HepG2 (cell line): ENCODE results near the gene DPH1. TPM values are rescaled to one million over a fixed set of nuclear protein-coding genes. Genes with fewer than 3 reads are reported as not detected.

Experiments
- ATAC-seq: fragments of 200-7000 bp; cut with Tn5 transposase; 3 replicates; pipeline ENCODE4 v1.9.1; 2020; ENCODE audit warnings: mild to moderate bottlenecking, moderate library complexity
- BruUV-seq: library from RNA; stranded (reverse); fragments of 400-500 nt; replicated peaks from 2 replicates; lab custom pipeline; 2021; lab: Mats Ljungman, UMichigan
- CTCF ChIA-PET: fragments of 300-600 bp; formaldehyde crosslinking; extraction: SDS; loops from one replicate; lab custom pipeline; 2021; ENCODE audit warnings: low total read pairs, inconsistent platforms, low intra/inter-chr PET ratio; lab: Yijun Ruan, JAX
- POLR2A ChIA-PET: fragments of 350-600 bp; sonication (Branson Sonifier 250); formaldehyde crosslinking; loops from one replicate; lab custom pipeline; 2020; ENCODE audit warnings: antibody characterized with exemption, inconsistent platforms; lab: Yijun Ruan, JAX
- DNase-seq: peaks from one replicate; pipeline ENCODE4 v3.0.0-alpha.2; 2015; ENCODE audit warnings: low spot score
- FAIRE-seq: peaks from 3 replicates; lab custom pipeline; 2011; peaks lifted over from hg19 to GRCh38; lab: Jason Lieb, UNC
- H2AFZ ChIP-seq: one replicate; pipeline ENCODE4 v1.6.1; 2011; ENCODE audit warnings: low read length, inconsistent platforms
- H3K27ac ChIP-seq: fragments of 300-600 bp; 3 replicates; pipeline ENCODE4 v1.8.0; 2011; ENCODE audit warnings: mixed run types, mild to moderate bottlenecking, mixed read lengths, low read length, inconsistent platforms; ENCODE audit not compliant: insufficient read depth; ENCODE audit errors: extremely low read length
- H3K27me3 ChIP-seq, 2 experiments: fragments of 200-600 bp in 1 of 2; 2 replicates in 1 of 2; 3 replicates in 1 of 2; pipeline versions ENCODE4 v1.6.0 to v1.8.0; 2011; ENCODE audit warnings: low read length in 2 of 2, mild to moderate bottlenecking in 2 of 2, moderate library complexity in 2 of 2, inconsistent platforms in 1 of 2; ENCODE audit not compliant: insufficient read depth in 2 of 2, control insufficient read depth in 1 of 2
- H3K36me3 ChIP-seq, 2 experiments: fragments of 200-600 bp in 1 of 2; replicated peaks in 1 of 2; 2 replicates in 1 of 2; 3 replicates in 1 of 2; pipeline versions ENCODE4 v1.5.1 to v1.8.0; 2011; ENCODE audit warnings: low read length in 2 of 2, inconsistent platforms in 1 of 2; ENCODE audit not compliant: insufficient read depth in 2 of 2, control insufficient read depth in 1 of 2
- H3K4me1 ChIP-seq: 2 replicates; pipeline ENCODE4 v1.5.1; 2012; ENCODE audit warnings: low read length, inconsistent platforms; ENCODE audit not compliant: insufficient read depth
- H3K4me2 ChIP-seq: 2 replicates; pipeline ENCODE4 v1.6.0; 2011; ENCODE audit warnings: low read depth, low read length, inconsistent platforms
- H3K4me3 ChIP-seq, 3 experiments: fragments of 200-600 bp in 1 of 3; sonication (generic), shearing (Covaris generic) in 1 of 3; replicated peaks in 1 of 3; 2 replicates each; pipeline ENCODE4 v1.5.1; 2011 to 2016; ENCODE audit warnings: low read length in 3 of 3, inconsistent platforms in 2 of 3, low read depth in 2 of 3, mild to moderate bottlenecking in 2 of 3, control low read depth in 1 of 3, mixed read lengths in 1 of 3; ENCODE audit not compliant: insufficient read depth in 1 of 3
- H3K79me2 ChIP-seq: one replicate; pipeline ENCODE4 v1.6.1; 2011; ENCODE audit warnings: low read length, inconsistent platforms; ENCODE audit not compliant: insufficient read depth
- H3K9ac ChIP-seq: 2 replicates; pipeline ENCODE4 v1.6.0; 2011; ENCODE audit warnings: mild to moderate bottlenecking, low read depth, low read length, inconsistent platforms; ENCODE audit not compliant: insufficient read depth
- H3K9me3 ChIP-seq: 2 replicates; pipeline ENCODE4 v1.5.1; 2012; ENCODE audit warnings: mild to moderate bottlenecking, low read length
- H4K20me1 ChIP-seq: 2 replicates; pipeline ENCODE4 v1.6.0; 2011; ENCODE audit warnings: inconsistent platforms, mild to moderate bottlenecking, low read length, moderate library complexity; ENCODE audit not compliant: insufficient read depth
- ETV6 ChIP-seq: sonication (generic); formaldehyde crosslinking; conservative IDR thresholded peaks from 2 replicates; pipeline ENCODE4 v1.4.0; 2020; ENCODE audit warnings: missing genetic modification reagents
- FOXM1 ChIP-seq: sonication (generic); formaldehyde crosslinking; IDR thresholded peaks from 2 replicates; pipeline ENCODE4 v1.5.0; 2020; ENCODE audit warnings: missing genetic modification reagents
- JUND ChIP-seq: sonication (generic); formaldehyde crosslinking; IDR thresholded peaks from 2 replicates; pipeline ENCODE4 v1.8.0; 2022; ENCODE audit warnings: mild to moderate bottlenecking, missing genetic modification reagents
- NFYC ChIP-seq: IDR thresholded peaks from 2 replicates; pipeline ENCODE4 v1.6.1; 2016; ENCODE audit warnings: missing genetic modification reagents, missing compliant biosample characterization
- STAG1 ChIP-seq: sonication (generic); formaldehyde crosslinking; IDR thresholded peaks from 2 replicates; pipeline ENCODE4 v1.4.0; 2020; ENCODE audit warnings: missing genetic modification reagents
- ZBTB38 ChIP-seq: sonication (generic); formaldehyde crosslinking; IDR thresholded peaks from 2 replicates; pipeline ENCODE4 v1.5.1; 2020; ENCODE audit warnings: mild to moderate bottlenecking, missing genetic modification reagents
- ZFP91 ChIP-seq: sonication (generic); formaldehyde crosslinking; IDR thresholded peaks from 2 replicates; pipeline ENCODE4 v1.9.0; 2022; ENCODE audit warnings: missing genetic modification reagents, mild to moderate bottlenecking, borderline replicate concordance
- ZFY ChIP-seq: sonication (generic); formaldehyde crosslinking; IDR thresholded peaks from 2 replicates; pipeline ENCODE4 v1.4.0; 2020; ENCODE audit warnings: missing genetic modification reagents
- ZMYM3 ChIP-seq: sonication (generic); formaldehyde crosslinking; IDR thresholded peaks from 2 replicates; pipeline ENCODE4 v1.5.1; 2020; ENCODE audit warnings: mild to moderate bottlenecking, missing genetic modification reagents
- ZNF121 ChIP-seq: sonication (generic); formaldehyde crosslinking; IDR thresholded peaks from 2 replicates; pipeline ENCODE4 v1.5.0; 2020; ENCODE audit warnings: mild to moderate bottlenecking, missing genetic modification reagents
- ZNF331 ChIP-seq: sonication (generic); formaldehyde crosslinking; IDR thresholded peaks from 2 replicates; pipeline ENCODE4 v1.4.0; 2020; ENCODE audit warnings: missing genetic modification reagents
- ZNF354B ChIP-seq: sonication (generic); formaldehyde crosslinking; IDR thresholded peaks from 2 replicates; pipeline ENCODE4 v1.8.0; 2022; ENCODE audit warnings: mild to moderate bottlenecking, missing genetic modification reagents
- ZNF709 ChIP-seq: sonication (generic); formaldehyde crosslinking; IDR thresholded peaks from 2 replicates; pipeline ENCODE4 v1.5.0; 2020; ENCODE audit warnings: mild to moderate bottlenecking, missing genetic modification reagents
- ZNF775 ChIP-seq: sonication (generic); formaldehyde crosslinking; IDR thresholded peaks from 2 replicates; pipeline ENCODE4 v1.4.0; 2020; ENCODE audit warnings: missing genetic modification reagents, mild to moderate bottlenecking, moderate library complexity, borderline replicate concordance
- WGBS: methylation state at CpG from one replicate; pipeline ENCODE4 v1.1.6; 2017; ENCODE audit warnings: low lambda C conversion rate; 5-methylcytosine and 5-hydroxymethylcytosine counted together
- in situ Hi-C: cut with HindIII; loops from 2 replicates; pipeline ENCODE4 v1.10.0; 2017; ENCODE audit warnings: low pct_unique_long_range_greater_than_20kb; ENCODE audit not compliant: extremely low pct_ligation_motif_present
- intact Hi-C: fragments of 100-400 bp; cut with micrococcal nuclease; formaldehyde crosslinking; loops from one replicate; pipeline ENCODE4 v1.10.0; 2022; ENCODE audit not compliant: unreplicated experiment
- polyA plus RNA-seq, 8 experiments: library from polyadenylated mRNA; depleted of rRNA in 3 of 8; stranded (reverse) in 7 of 8; unstranded in 1 of 8; fragments of >200 nt; fragmentation: Illumina TruSeq in 4 of 8; extraction: Trizol in 4 of 8; gene quantifications; 2 replicates each; pipeline versions ENCODE4 v1.2.1 to v1.2.3, GENCODE V29; 2011 to 2016; ENCODE audit warnings: low read depth in 4 of 8, missing spikeins in 1 of 8, mixed read lengths in 1 of 8; ENCODE audit not compliant: insufficient read depth in 1 of 8
- total RNA-seq, 5 experiments: library from RNA; depleted of rRNA; stranded (reverse); fragments of >200 nt; fragmentation: Illumina TruSeq; extraction: Trizol; gene quantifications; 2 replicates each; pipeline ENCODE4 v1.2.3, GENCODE V29; 2016; ENCODE audit warnings: low read depth in 1 of 5
- TF ChIP-seq, protein P1 (sequence below): sonication (generic); formaldehyde crosslinking; IDR thresholded peaks from 2 replicates; pipeline ENCODE4 v1.5.0; 2020; ENCODE audit warnings: mild to moderate bottlenecking, missing genetic modification reagents, moderate library complexity

Gene DPH1
- total and polyA plus RNA-seq, 2 of the 13 experiments (the other 11 are each of a cell fraction or from before 2014, with no cell fraction given): 25.3 to 42.8 TPM

- H3K9me3 ChIP-seq: no peaks in the 10 kb centered on the region
- POLR2A ChIA-PET: interaction anchor here (1.9 kb wide), 1 partner anchor 33 kb away, joined by 4 read pairs; no protein-coding TSS in a partner anchor
- no peak overlapping the region for H2AFZ ChIP-seq
- peaks cover 4% of the 10 kb centered on the region for H4K20me1 ChIP-seq
- H3K79me2 ChIP-seq: peaks cover 6% of the 10 kb centered on the region
- TF ChIP-seq ZNF121: peak; percentile 29; the same call in 1 of the 2 replicates
- peak; percentile 94 for TF ChIP-seq ZFP91 (CRISPR knock-in tag)
- TF ChIP-seq ZFY (CRISPR knock-in tag): no peak
- TF ChIP-seq, all 625 proteins: peak for 2
- no peak overlapping the region for H3K27ac ChIP-seq
- FAIRE-seq: no peak
- in situ Hi-C loops: loop anchor here (5.0 to 25.0 kb wide), 2 partner anchors 121 to 316 kb away; partner anchors contain the start of genes TLCD2 and WDR81
- intact Hi-C loops: loop anchor here (10.0 kb wide), 2 partner anchors 54 to 144 kb away; no protein-coding TSS in a partner anchor
- peak overlapping the region; percentile 47 for H3K4me2 ChIP-seq
- DNase-seq: no peak
- H3K4me1 ChIP-seq: peaks cover 44% of the 10 kb centered on the region
- CTCF ChIA-PET: no interaction called here
- peak; percentile 2 for ATAC-seq
- WGBS: 0% methylated on average over 3 of the region's 6 CpGs
- H3K9ac ChIP-seq: no peak overlapping the region
- H3K27me3 ChIP-seq: peaks cover 9 to 37% of the 10 kb centered on the region in 2 experiments; a peak in 4 of 5 replicates
- H3K4me3 ChIP-seq: peak overlapping the region in 1 of 3 experiments; percentile 16; a peak in 1 of 6 replicates
- no TSS peak for BruUV-seq
- peaks cover 3 to 5% of the 10 kb centered on the region in 2 experiments; a peak in 4 of 5 replicates for H3K36me3 ChIP-seq
These were observed 1.2 kb upstream of the DPH1 start for GRCh38 chr17:2028737-2029136.

GRCh38 chr17:2030779-2031163, 818 bp downstream of the DPH1 start:
- H2AFZ ChIP-seq: no peak overlapping the region
- no peak for FAIRE-seq
- ATAC-seq: no peak; the same call in 2 of the 3 replicates
- H3K79me2 ChIP-seq: peaks cover 6% of the 10 kb centered on the region
- H3K9ac ChIP-seq: peak overlapping the region; percentile 87
- H3K27me3 ChIP-seq: peaks cover 0 to 17% of the 10 kb centered on the region in 2 experiments; a peak in 2 of 5 replicates
- H3K4me2 ChIP-seq: peak overlapping the region; percentile 87
- in situ Hi-C loops: loop anchor here (25.0 kb wide), 1 partner anchor 318 kb away; the partner anchor contains the start of genes TLCD2 and WDR81
- ChIA-PET POLR2A (interaction anchor here (0.7 to 1.9 kb wide), 2 partner anchors 33 to 35 kb away, joined by 3 to 4 read pairs; no protein-coding TSS in a partner anchor), CTCF (interaction anchor here (1.1 to 1.4 kb wide), 2 partner anchors 121 to 148 kb away, joined by 4 to 15 read pairs; no protein-coding TSS in a partner anchor)
- no peaks in the 10 kb centered on the region for H3K9me3 ChIP-seq
- no peak for DNase-seq
- H4K20me1 ChIP-seq: peaks cover 4% of the 10 kb centered on the region
- H3K27ac ChIP-seq: peak overlapping the region; percentile 52
- H3K4me3 ChIP-seq: peak overlapping the region; percentile 89 to 98 (median 96)
- H3K36me3 ChIP-seq: peaks cover 7 to 11% of the 10 kb centered on the region in 2 experiments; a peak in 4 of 5 replicates
- peaks cover 32% of the 10 kb centered on the region for H3K4me1 ChIP-seq
- 15% methylated on average over 7 of the region's 10 CpGs for WGBS
- BruUV-seq: TSS peak; percentile 75
- intact Hi-C loops: no loop called here
- TF ChIP-seq ZNF709 (CRISPR knock-in tag) (0 out of 2 replicates have a peak, but pooled peaks have one; percentile 11), ZNF354B (CRISPR knock-in tag) (no peak), ZBTB38 (no peak), ETV6 (CRISPR knock-in tag) (0 out of 2 replicates have a peak, but pooled peaks have one; percentile 3), NFYC (peak; percentile 30; the same call in 1 of the 2 replicates), ZNF775 (CRISPR knock-in tag) (no peak), ZMYM3 (no peak), FOXM1 (no peak), JUND (CRISPR knock-in tag) (no peak), STAG1 (peak; percentile 85), ZNF331 (CRISPR knock-in tag) (peak; percentile 16; the same call in 1 of the 2 replicates)
- TF ChIP-seq, protein P1, sequence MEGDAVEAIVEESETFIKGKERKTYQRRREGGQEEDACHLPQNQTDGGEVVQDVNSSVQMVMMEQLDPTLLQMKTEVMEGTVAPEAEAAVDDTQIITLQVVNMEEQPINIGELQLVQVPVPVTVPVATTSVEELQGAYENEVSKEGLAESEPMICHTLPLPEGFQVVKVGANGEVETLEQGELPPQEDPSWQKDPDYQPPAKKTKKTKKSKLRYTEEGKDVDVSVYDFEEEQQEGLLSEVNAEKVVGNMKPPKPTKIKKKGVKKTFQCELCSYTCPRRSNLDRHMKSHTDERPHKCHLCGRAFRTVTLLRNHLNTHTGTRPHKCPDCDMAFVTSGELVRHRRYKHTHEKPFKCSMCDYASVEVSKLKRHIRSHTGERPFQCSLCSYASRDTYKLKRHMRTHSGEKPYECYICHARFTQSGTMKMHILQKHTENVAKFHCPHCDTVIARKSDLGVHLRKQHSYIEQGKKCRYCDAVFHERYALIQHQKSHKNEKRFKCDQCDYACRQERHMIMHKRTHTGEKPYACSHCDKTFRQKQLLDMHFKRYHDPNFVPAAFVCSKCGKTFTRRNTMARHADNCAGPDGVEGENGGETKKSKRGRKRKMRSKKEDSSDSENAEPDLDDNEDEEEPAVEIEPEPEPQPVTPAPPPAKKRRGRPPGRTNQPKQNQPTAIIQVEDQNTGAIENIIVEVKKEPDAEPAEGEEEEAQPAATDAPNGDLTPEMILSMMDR (CRISPR knock-in tag): peak; percentile 80
